CD4-positive, alpha-beta T cell treated with Interleukin-21 for 1 hour (primary cell): ENCODE results near the gene CDH13.

ENCODE experiments used
- DNase-seq: peaks from one replicate; pipeline ENCODE4 v3.0.0-alpha.2; 2020

CDH13 gene

GRCh38 chr16:83833921-83834320 is 1207.2 kb downstream of the CDH13 start:
- DNase-seq, result no peak

GRCh38 chr16:83835586-83836566 is 1209.1 kb downstream of the CDH13 start:
- DNase-seq, result peak; percentile 13

- no peak for DNase-seq
Measured at GRCh38 chr16:83837566-83837965, 1210.8 kb downstream of the CDH13 start.

DNA sequence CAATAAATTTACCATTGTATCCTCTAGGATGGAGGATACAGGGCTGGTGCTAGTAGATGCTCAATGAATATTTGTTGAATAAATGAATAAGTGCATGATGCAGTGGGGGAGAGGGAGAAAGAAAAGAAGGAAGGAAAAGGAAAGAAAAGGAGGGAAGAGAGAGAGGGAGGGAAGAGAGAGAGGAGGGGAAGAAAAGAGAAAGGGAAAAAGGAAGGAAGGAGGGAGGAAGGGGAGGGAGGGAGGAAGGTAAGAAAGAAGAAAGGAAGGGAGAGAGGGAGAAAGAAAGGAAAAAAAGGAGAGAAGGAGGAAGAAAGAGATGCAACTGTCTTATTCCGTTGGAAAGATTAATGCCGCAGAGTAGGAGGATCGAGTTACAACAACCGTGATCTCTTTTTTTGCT is 1211.4 kb downstream of the CDH13 start:
- DNase-seq, result no peak

GRCh38 chr16:83839561-83839960 is 1212.8 kb downstream of the CDH13 start:
- DNase-seq, result no peak

DNA sequence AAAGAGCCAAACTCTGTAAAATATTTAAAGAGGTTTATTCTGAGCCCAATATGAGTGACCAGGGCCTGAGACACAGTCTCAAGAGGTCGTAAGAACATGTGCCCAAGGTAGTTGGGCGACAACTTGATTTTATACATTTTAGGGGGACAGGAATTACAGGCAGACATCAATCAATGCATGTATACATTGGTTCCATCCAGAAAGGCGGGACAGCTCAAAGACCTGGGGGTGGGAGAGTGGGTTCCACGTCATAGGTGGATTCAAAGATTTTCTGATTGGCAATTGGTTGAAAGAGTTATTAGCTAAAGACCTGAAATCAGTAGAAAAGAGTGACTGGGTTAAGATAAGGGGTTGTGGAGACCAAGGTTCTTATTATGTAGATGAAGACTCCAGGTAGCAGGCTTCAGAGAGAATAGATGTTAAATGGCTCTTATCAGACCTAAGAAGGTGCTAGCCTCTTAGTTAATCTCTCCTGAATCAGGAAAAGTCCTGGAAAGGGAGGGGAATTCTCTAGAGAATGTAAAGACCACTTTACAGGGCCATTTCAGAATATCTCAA is 1213.4 kb downstream of the CDH13 start:
- no peak for DNase-seq

- no peak for DNase-seq
Measured at GRCh38 chr16:83842291-83842690, 1215.5 kb downstream of the CDH13 start.

GRCh38 chr16:83842756-83843507 is 1216.2 kb downstream of the CDH13 start:
- DNase-seq, result no peak

GRCh38 chr16:83843657-83844056 is 1216.9 kb downstream of the CDH13 start:
- no peak for DNase-seq

GRCh38 chr16:83845263-83845662 is 1218.5 kb downstream of the CDH13 start:
- no peak for DNase-seq

- DNase-seq, result no peak
Measured at GRCh38 chr16:83847371-83848225, 1220.8 kb downstream of the CDH13 start.

- no peak for DNase-seq
Measured at GRCh38 chr16:83849421-83849820, 1222.7 kb downstream of the CDH13 start.
